Measurements from ENCODE around the gene NDOR1.
A peak's percentile ranks its signal among the peaks of the same experiment; 100 is the strongest.

NDOR1 gene

DNA sequence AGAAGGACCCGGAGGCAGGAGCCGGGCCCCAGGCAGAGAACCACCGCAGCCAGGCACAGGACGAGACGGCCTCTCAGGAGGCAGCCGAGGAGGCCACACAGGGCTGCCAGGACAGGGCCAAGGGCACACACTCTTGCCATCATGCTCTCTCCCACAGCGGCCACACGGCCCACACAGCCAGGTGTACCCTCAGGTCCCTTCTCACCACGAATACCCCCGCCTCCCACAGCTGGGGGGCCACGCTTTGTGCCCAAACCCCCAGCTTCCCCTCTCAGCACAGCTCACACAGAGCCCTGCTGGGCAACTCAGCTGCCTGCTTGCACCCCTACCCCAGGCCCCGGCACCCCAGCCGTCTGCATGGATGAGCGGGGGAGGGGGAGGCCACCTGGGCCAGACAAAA is 11.7 kb upstream of the NDOR1 start:
- no peak overlapping the region for H3K4me3 ChIP-seq (ENCODE audit: low read depth, low read length)
- H3K36me3 ChIP-seq (ENCODE audit: insufficient read depth, low read length) = no peaks in the 10 kb centered on the region
- no peaks in the 10 kb centered on the region for H3K27me3 ChIP-seq (ENCODE audit: insufficient read depth, low read length)
- H2AFZ ChIP-seq (ENCODE audit: low read length, unreplicated experiment) = no peak overlapping the region
- no peak overlapping the region for H3K27ac ChIP-seq (ENCODE audit: low read depth, low read length)
- peaks cover 24% of the 10 kb centered on the region for H3K79me2 ChIP-seq (ENCODE audit: control insufficient read depth, insufficient read depth, low read length, unreplicated experiment)
- H3K4me1 ChIP-seq (ENCODE audit: control insufficient read depth, insufficient read depth, low read length, unreplicated experiment) = peaks cover 13% of the 10 kb centered on the region

GRCh38 chr9:137194388-137194787 is 11.1 kb upstream of the NDOR1 start:
- no peak overlapping the region for H2AFZ ChIP-seq (ENCODE audit: low read length, unreplicated experiment)
- H3K36me3 ChIP-seq (ENCODE audit: insufficient read depth, low read length) = no peaks in the 10 kb centered on the region
- peaks cover 15% of the 10 kb centered on the region for H3K4me1 ChIP-seq (ENCODE audit: control insufficient read depth, insufficient read depth, low read length, unreplicated experiment)
- no peaks in the 10 kb centered on the region for H3K27me3 ChIP-seq (ENCODE audit: insufficient read depth, low read length)
- no peak overlapping the region for H3K4me3 ChIP-seq (ENCODE audit: low read depth, low read length)
- H3K27ac ChIP-seq (ENCODE audit: low read depth, low read length) = no peak overlapping the region
- H3K79me2 ChIP-seq (ENCODE audit: control insufficient read depth, insufficient read depth, low read length, unreplicated experiment) = peaks cover 24% of the 10 kb centered on the region

DNA sequence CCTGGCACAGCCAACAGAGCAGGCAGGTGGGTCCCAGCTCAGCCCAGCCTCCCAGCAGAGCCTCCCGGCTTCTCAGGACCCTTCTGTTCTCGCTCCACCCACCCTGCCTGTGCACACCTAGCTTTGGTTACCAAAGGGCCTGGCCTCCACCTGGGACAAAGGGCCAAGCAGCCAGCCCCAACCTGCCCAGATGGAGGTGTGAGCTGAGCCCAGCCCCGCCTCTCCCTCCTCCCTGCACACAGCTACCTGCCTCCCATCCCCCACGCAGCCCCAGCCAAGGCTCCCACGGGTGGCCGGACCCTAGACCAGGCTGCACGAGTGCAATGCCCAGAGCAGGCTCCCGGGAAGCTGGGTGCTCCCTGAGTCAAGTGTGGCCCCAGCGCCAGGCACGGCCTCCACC is 10.6 kb upstream of the NDOR1 start:
- Histone ChIP-seq H3K36me3 (ENCODE audit: insufficient read depth, low read length) (no peaks in the 10 kb centered on the region), H3K27me3 (ENCODE audit: insufficient read depth, low read length) (no peaks in the 10 kb centered on the region), H3K27ac (ENCODE audit: low read depth, low read length) (no peak overlapping the region), H3K79me2 (ENCODE audit: control insufficient read depth, insufficient read depth, low read length, unreplicated experiment) (peaks cover 20% of the 10 kb centered on the region), H3K4me3 (ENCODE audit: low read depth, low read length) (no peak overlapping the region), H2AFZ (ENCODE audit: low read length, unreplicated experiment) (no peak overlapping the region), H3K4me1 (ENCODE audit: control insufficient read depth, insufficient read depth, low read length, unreplicated experiment) (peaks cover 9% of the 10 kb centered on the region)

DNA sequence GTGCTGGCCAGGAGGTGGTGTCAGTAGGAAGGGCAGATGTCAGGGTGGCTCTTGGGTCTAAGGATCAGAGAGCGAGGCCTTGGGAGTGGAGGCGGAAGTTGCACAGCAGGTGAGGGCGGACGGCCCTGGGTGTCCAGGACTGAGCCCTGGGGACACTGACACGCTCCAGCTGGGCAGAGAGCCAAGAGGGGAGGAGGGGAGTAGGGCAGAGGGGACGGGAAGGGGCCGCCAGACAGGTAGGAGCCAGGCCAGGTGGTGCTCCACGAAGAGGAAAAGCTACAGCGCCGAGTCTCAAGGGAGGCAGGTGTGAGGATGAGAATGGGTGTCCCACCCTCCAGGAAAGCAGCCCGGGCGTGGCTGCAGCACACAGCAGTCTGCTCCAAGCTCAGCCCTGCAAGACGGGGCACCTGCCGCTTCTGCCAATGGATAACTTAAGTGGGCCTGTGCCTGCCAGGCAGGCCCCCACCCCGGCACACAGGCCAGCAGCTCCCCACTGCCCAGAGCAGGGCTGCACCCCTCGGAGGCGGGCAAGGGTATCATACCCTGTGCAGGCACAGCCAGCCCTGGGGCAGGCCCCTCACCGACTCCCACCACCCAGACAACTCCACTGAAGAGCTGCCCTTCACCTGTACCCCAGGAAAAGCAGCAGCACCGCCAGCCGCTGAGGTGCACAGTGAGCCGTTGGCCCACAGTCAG is 9.8 kb upstream of the NDOR1 start:
- Histone ChIP-seq H3K36me3 (ENCODE audit: insufficient read depth, low read length) (no peaks in the 10 kb centered on the region), H3K4me3 (ENCODE audit: low read depth, low read length) (no peak overlapping the region), H3K27ac (ENCODE audit: low read depth, low read length) (no peak overlapping the region), H3K4me1 (ENCODE audit: control insufficient read depth, insufficient read depth, low read length, unreplicated experiment) (peaks cover 4% of the 10 kb centered on the region), H3K79me2 (ENCODE audit: control insufficient read depth, insufficient read depth, low read length, unreplicated experiment) (peaks cover 13% of the 10 kb centered on the region), H2AFZ (ENCODE audit: low read length, unreplicated experiment) (no peak overlapping the region), H3K27me3 (ENCODE audit: insufficient read depth, low read length) (no peaks in the 10 kb centered on the region)

DNA sequence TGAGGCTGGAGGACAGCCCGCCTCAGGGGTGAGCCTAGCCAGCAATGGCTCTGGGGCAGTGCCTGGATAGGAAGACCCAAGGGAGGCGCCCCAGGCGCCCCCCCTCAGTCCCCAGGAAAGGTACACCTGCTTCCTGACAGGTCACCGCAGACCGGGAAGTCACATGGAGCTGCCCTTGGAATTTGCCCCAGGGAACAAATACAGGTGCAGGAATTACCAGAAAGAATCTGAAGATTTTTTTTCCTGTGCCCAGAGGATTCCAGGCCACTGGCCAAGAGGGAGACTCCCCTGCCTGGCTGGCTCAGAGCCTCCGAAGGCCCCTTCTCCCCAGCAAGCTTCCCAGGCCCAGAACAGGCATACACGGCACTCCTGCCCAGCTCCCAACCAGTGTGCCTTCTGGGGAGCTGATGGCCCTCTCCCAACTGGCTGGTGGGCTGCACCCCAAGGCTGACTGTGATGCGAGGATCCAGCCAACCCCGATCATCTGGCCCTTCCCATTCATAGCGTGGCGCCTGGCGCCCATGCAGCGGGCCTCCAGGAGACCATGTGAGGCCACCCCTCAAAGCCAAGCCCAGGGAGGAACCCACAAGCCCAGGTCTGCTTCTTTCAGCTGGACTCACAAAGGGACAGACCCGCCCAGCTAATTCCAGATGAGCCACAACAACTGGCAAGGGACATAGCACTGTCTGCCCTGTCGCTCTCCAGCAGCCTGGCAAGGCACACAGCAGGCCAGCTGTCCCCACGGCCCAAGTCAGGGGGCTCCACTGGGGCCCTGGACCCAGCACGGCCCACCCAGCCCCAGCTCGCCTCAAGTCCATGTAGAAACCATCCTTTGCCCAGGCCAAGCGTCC is 7.2 kb upstream of the NDOR1 start:
- Histone ChIP-seq H3K4me3 (ENCODE audit: low read depth, low read length) (peak overlapping the region; percentile 77), H3K36me3 (ENCODE audit: insufficient read depth, low read length) (no peaks in the 10 kb centered on the region), H3K4me1 (ENCODE audit: control insufficient read depth, insufficient read depth, low read length, unreplicated experiment) (peaks cover 10% of the 10 kb centered on the region), H3K79me2 (ENCODE audit: control insufficient read depth, insufficient read depth, low read length, unreplicated experiment) (peaks cover 7% of the 10 kb centered on the region), H3K27me3 (ENCODE audit: insufficient read depth, low read length) (no peaks in the 10 kb centered on the region), H2AFZ (ENCODE audit: low read length, unreplicated experiment) (no peak overlapping the region), H3K27ac (ENCODE audit: low read depth, low read length) (no peak overlapping the region)

DNA sequence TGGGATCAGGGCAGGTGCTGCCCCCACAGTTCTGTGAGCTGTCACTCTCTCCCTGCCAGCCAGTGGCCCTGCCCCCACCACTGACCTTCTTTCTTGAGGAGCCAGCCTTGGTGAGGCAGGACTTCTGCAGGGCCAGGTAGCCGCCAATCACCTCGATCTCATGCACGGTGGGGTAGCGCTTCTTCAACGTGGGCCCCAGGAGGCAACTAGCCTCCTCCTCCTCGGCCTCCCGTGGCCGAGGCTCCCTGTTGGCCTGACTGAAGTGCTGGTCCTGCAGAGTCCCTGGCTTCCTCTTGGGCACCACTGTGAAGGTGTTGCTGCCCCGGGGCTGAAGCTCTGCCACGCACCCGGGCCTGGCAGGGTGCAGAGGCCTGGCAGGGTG is 6.6 kb upstream of the NDOR1 start:
- Histone ChIP-seq H2AFZ (ENCODE audit: low read length, unreplicated experiment) (no peak overlapping the region), H3K4me1 (ENCODE audit: control insufficient read depth, insufficient read depth, low read length, unreplicated experiment) (peaks cover 12% of the 10 kb centered on the region), H3K27me3 (ENCODE audit: insufficient read depth, low read length) (no peaks in the 10 kb centered on the region), H3K4me3 (ENCODE audit: low read depth, low read length) (peak overlapping the region; percentile 77), H3K27ac (ENCODE audit: low read depth, low read length) (no peak overlapping the region), H3K36me3 (ENCODE audit: insufficient read depth, low read length) (no peaks in the 10 kb centered on the region), H3K79me2 (ENCODE audit: control insufficient read depth, insufficient read depth, low read length, unreplicated experiment) (peaks cover 8% of the 10 kb centered on the region)

DNA sequence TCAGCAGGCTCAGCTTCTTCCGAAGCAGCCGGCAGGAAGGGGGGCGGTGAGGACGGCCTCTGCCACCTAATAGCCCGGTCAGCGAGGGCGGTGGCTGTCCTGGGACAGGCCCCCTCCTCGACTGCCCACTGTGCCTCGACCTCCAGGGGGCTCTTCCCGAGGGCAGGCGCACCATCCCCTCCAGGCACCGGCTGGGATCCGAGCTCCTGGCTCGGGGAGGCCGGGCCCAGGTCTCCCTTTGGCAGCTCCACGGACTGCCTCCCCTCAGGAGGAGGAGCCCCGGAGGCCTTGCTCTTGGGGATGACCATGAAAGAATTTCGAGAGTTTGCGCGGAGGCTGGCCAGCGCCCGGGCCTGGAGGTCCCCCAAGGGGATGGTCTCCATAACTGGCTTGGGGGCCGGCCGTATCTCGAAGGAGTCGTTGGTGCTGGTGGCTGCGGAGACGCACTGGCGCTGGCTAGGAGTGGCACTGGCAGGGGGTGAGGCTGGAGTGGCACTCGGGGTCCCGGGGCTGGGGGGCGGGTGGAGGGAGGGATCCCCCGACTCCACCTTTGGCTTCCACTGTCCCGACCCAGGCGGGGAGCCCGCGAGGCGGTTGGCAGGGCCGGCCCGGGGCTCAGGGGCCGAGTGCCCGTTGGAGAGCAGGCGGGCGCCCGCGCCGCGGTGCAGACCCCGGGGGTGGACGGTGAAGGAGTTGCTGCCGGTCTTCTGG is 5.9 kb upstream of the NDOR1 start:
- H3K4me1 ChIP-seq (ENCODE audit: control insufficient read depth, insufficient read depth, low read length, unreplicated experiment) = peaks cover 18% of the 10 kb centered on the region

GRCh38 chr9:137200311-137201204 is 4.9 kb upstream of the NDOR1 start, which contains the start of gene TPRN:
TPRN (minus strand) TSS chr9:137200741; CDS start chr9:137200711, 30 bp downstream.
- peaks cover 21% of the 10 kb centered on the region for H3K79me2 ChIP-seq (ENCODE audit: control insufficient read depth, insufficient read depth, low read length, unreplicated experiment)
- H3K27ac ChIP-seq (ENCODE audit: low read depth, low read length) = no peak within 1 kb of the TSS
- peak within 1 kb of the TSS; percentile 82 for H3K4me3 ChIP-seq (ENCODE audit: low read depth, low read length)
- no peaks in the 10 kb centered on the region for H3K36me3 ChIP-seq (ENCODE audit: insufficient read depth, low read length)
- H3K27me3 ChIP-seq (ENCODE audit: insufficient read depth, low read length) = no peaks in the 10 kb centered on the region
- H2AFZ ChIP-seq (ENCODE audit: low read length, unreplicated experiment) = peak within 1 kb of the TSS; percentile 65
- peaks cover 21% of the 10 kb centered on the region for H3K4me1 ChIP-seq (ENCODE audit: control insufficient read depth, insufficient read depth, low read length, unreplicated experiment)

More for the DNA sequence above, 5.9 kb upstream of the NDOR1 start:
- Histone ChIP-seq H3K27ac (ENCODE audit: low read depth, low read length) (no peak overlapping the region), H2AFZ (ENCODE audit: low read length, unreplicated experiment) (no peak overlapping the region), H3K79me2 (ENCODE audit: control insufficient read depth, insufficient read depth, low read length, unreplicated experiment) (peaks cover 14% of the 10 kb centered on the region), H3K36me3 (ENCODE audit: insufficient read depth, low read length) (no peaks in the 10 kb centered on the region), H3K4me3 (ENCODE audit: low read depth, low read length) (peak overlapping the region; percentile 77), H3K27me3 (ENCODE audit: insufficient read depth, low read length) (no peaks in the 10 kb centered on the region)

DNA sequence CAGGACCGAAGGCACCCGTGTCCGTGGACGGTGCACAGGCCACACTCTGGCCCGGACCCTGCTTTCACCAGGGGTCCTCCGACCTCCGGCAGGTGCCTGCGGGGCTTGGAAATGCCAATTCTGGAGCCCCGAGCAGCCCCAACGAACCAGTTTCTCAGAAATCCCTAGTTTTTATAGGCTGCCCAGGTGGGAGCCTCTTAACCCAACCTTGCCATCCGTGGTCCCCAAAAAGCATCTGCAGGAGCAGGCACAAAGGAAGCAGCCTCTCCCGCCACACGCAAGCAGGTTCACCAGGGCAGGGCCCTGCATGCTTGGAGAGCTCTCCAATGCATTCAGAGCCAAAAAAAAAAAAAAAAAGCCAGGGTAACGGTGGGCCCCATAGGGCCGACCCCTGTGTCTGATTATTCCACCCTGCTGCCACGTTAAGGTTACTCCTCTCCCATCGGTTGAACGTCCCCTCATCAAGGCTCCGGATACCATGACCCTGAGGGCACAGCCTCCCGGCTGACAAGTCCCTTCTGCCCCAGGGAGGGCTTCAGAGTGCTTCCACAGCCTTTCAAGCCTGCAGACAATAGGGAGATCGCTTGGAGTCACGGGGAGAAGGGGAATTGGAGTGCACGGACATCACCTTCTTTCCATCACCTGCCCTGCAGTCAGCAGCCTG is 4.2 kb upstream of the NDOR1 start:
- no peak overlapping the region for H3K27ac ChIP-seq (ENCODE audit: low read depth, low read length)
- peaks cover 26% of the 10 kb centered on the region for H3K79me2 ChIP-seq (ENCODE audit: control insufficient read depth, insufficient read depth, low read length, unreplicated experiment)
- no peaks in the 10 kb centered on the region for H3K36me3 ChIP-seq (ENCODE audit: insufficient read depth, low read length)
- H3K4me1 ChIP-seq (ENCODE audit: control insufficient read depth, insufficient read depth, low read length, unreplicated experiment) = peaks cover 21% of the 10 kb centered on the region
- H2AFZ ChIP-seq (ENCODE audit: low read length, unreplicated experiment) = peak overlapping the region; percentile 55
- no peaks in the 10 kb centered on the region for H3K27me3 ChIP-seq (ENCODE audit: insufficient read depth, low read length)
- H3K4me3 ChIP-seq (ENCODE audit: low read depth, low read length) = peak overlapping the region; percentile 82

Measured in ACC112 (cell line).